HepG2 (cell line): ENCODE results near the gene BSN. TPM values are rescaled to one million over a fixed set of nuclear protein-coding genes. Genes with fewer than 3 reads are reported as not detected.

Source experiments
- ATAC-seq: fragments of 200-7000 bp; cut with Tn5 transposase; 3 replicates; pipeline ENCODE4 v1.9.1; 2020; ENCODE audit warnings: mild to moderate bottlenecking, moderate library complexity
- BruUV-seq: library from RNA; stranded (reverse); fragments of 400-500 nt; replicated peaks from 2 replicates; lab custom pipeline; 2021; lab: Mats Ljungman, UMichigan
- CTCF ChIA-PET: fragments of 300-600 bp; formaldehyde crosslinking; extraction: SDS; loops from one replicate; lab custom pipeline; 2021; ENCODE audit warnings: low total read pairs, inconsistent platforms, low intra/inter-chr PET ratio; lab: Yijun Ruan, JAX
- POLR2A ChIA-PET: fragments of 350-600 bp; sonication (Branson Sonifier 250); formaldehyde crosslinking; loops from one replicate; lab custom pipeline; 2020; ENCODE audit warnings: antibody characterized with exemption, inconsistent platforms; lab: Yijun Ruan, JAX
- DNase-seq: peaks from one replicate; pipeline ENCODE4 v3.0.0-alpha.2; 2015; ENCODE audit warnings: low spot score
- FAIRE-seq: peaks from 3 replicates; lab custom pipeline; 2011; peaks lifted over from hg19 to GRCh38; lab: Jason Lieb, UNC
- H2AFZ ChIP-seq: one replicate; pipeline ENCODE4 v1.6.1; 2011; ENCODE audit warnings: low read length, inconsistent platforms
- H3K27ac ChIP-seq: fragments of 300-600 bp; 3 replicates; pipeline ENCODE4 v1.8.0; 2011; ENCODE audit warnings: mixed run types, mild to moderate bottlenecking, mixed read lengths, low read length, inconsistent platforms; ENCODE audit not compliant: insufficient read depth; ENCODE audit errors: extremely low read length
- H3K27me3 ChIP-seq, 2 experiments: fragments of 200-600 bp in 1 of 2; 2 replicates in 1 of 2; 3 replicates in 1 of 2; pipeline versions ENCODE4 v1.6.0 to v1.8.0; 2011; ENCODE audit warnings: low read length in 2 of 2, mild to moderate bottlenecking in 2 of 2, moderate library complexity in 2 of 2, inconsistent platforms in 1 of 2; ENCODE audit not compliant: insufficient read depth in 2 of 2, control insufficient read depth in 1 of 2
- H3K36me3 ChIP-seq, 2 experiments: fragments of 200-600 bp in 1 of 2; replicated peaks in 1 of 2; 2 replicates in 1 of 2; 3 replicates in 1 of 2; pipeline versions ENCODE4 v1.5.1 to v1.8.0; 2011; ENCODE audit warnings: low read length in 2 of 2, inconsistent platforms in 1 of 2; ENCODE audit not compliant: insufficient read depth in 2 of 2, control insufficient read depth in 1 of 2
- H3K4me1 ChIP-seq: 2 replicates; pipeline ENCODE4 v1.5.1; 2012; ENCODE audit warnings: low read length, inconsistent platforms; ENCODE audit not compliant: insufficient read depth
- H3K4me2 ChIP-seq: 2 replicates; pipeline ENCODE4 v1.6.0; 2011; ENCODE audit warnings: low read depth, low read length, inconsistent platforms
- H3K4me3 ChIP-seq, 3 experiments: fragments of 200-600 bp in 1 of 3; sonication (generic), shearing (Covaris generic) in 1 of 3; replicated peaks in 1 of 3; 2 replicates each; pipeline ENCODE4 v1.5.1; 2011 to 2016; ENCODE audit warnings: low read length in 3 of 3, inconsistent platforms in 2 of 3, low read depth in 2 of 3, mild to moderate bottlenecking in 2 of 3, control low read depth in 1 of 3, mixed read lengths in 1 of 3; ENCODE audit not compliant: insufficient read depth in 1 of 3
- H3K79me2 ChIP-seq: one replicate; pipeline ENCODE4 v1.6.1; 2011; ENCODE audit warnings: low read length, inconsistent platforms; ENCODE audit not compliant: insufficient read depth
- H3K9ac ChIP-seq: 2 replicates; pipeline ENCODE4 v1.6.0; 2011; ENCODE audit warnings: mild to moderate bottlenecking, low read depth, low read length, inconsistent platforms; ENCODE audit not compliant: insufficient read depth
- H3K9me3 ChIP-seq: 2 replicates; pipeline ENCODE4 v1.5.1; 2012; ENCODE audit warnings: mild to moderate bottlenecking, low read length
- H4K20me1 ChIP-seq: 2 replicates; pipeline ENCODE4 v1.6.0; 2011; ENCODE audit warnings: inconsistent platforms, mild to moderate bottlenecking, low read length, moderate library complexity; ENCODE audit not compliant: insufficient read depth
- CAMTA2 ChIP-seq: sonication (generic); formaldehyde crosslinking; IDR thresholded peaks from 2 replicates; pipeline ENCODE4 v1.4.0; 2020; ENCODE audit warnings: mild to moderate bottlenecking, missing genetic modification reagents, borderline replicate concordance
- EP300 ChIP-seq, 3 experiments: sonication (generic) in 1 of 3; formaldehyde crosslinking in 1 of 3; IDR thresholded peaks; 2 replicates each; pipeline versions ENCODE4 v1.5.1 to v1.6.1; 2011 to 2020; ENCODE audit warnings: low read depth in 2 of 3, low read length in 2 of 3, borderline replicate concordance in 1 of 3, improper control_type of control experiment in 1 of 3, mild to moderate bottlenecking in 1 of 3, missing genetic modification reagents in 1 of 3, moderate library complexity in 1 of 3
- KDM4B ChIP-seq: sonication (generic); formaldehyde crosslinking; IDR thresholded peaks from 2 replicates; pipeline ENCODE4 v1.4.0; 2020; ENCODE audit warnings: missing genetic modification reagents
- NPAS2 ChIP-seq: sonication (generic); formaldehyde crosslinking; IDR thresholded peaks from 2 replicates; pipeline ENCODE4 v1.8.0; 2022; ENCODE audit warnings: mild to moderate bottlenecking, missing genetic modification reagents, borderline replicate concordance
- RFX1 ChIP-seq: fragments of 450-650 bp; IDR thresholded peaks from 2 replicates; pipeline ENCODE4 v1.6.1; 2017
- ZKSCAN5 ChIP-seq: sonication (generic); formaldehyde crosslinking; IDR thresholded peaks from 2 replicates; pipeline ENCODE4 v1.5.1; 2020; ENCODE audit warnings: mild to moderate bottlenecking, missing genetic modification reagents
- ZNF746 ChIP-seq: sonication (generic); formaldehyde crosslinking; IDR thresholded peaks from 2 replicates; pipeline ENCODE4 v1.8.0; 2022; ENCODE audit warnings: mild to moderate bottlenecking, missing genetic modification reagents
- ZSCAN22 ChIP-seq: sonication (generic); formaldehyde crosslinking; IDR thresholded peaks from 2 replicates; pipeline ENCODE4 v1.4.0; 2020; ENCODE audit warnings: mild to moderate bottlenecking, missing genetic modification reagents
- ZSCAN29 ChIP-seq: sonication (generic); formaldehyde crosslinking; conservative IDR thresholded peaks from 2 replicates; pipeline ENCODE4 v1.4.0; 2020; ENCODE audit warnings: mild to moderate bottlenecking, missing genetic modification reagents
- WGBS: methylation state at CpG from one replicate; pipeline ENCODE4 v1.1.6; 2017; ENCODE audit warnings: low lambda C conversion rate; 5-methylcytosine and 5-hydroxymethylcytosine counted together
- in situ Hi-C: cut with HindIII; loops from 2 replicates; pipeline ENCODE4 v1.10.0; 2017; ENCODE audit warnings: low pct_unique_long_range_greater_than_20kb; ENCODE audit not compliant: extremely low pct_ligation_motif_present
- intact Hi-C: fragments of 100-400 bp; cut with micrococcal nuclease; formaldehyde crosslinking; loops from one replicate; pipeline ENCODE4 v1.10.0; 2022; ENCODE audit not compliant: unreplicated experiment
- polyA plus RNA-seq, 8 experiments: library from polyadenylated mRNA; depleted of rRNA in 3 of 8; stranded (reverse) in 7 of 8; unstranded in 1 of 8; fragments of >200 nt; fragmentation: Illumina TruSeq in 4 of 8; extraction: Trizol in 4 of 8; gene quantifications; 2 replicates each; pipeline versions ENCODE4 v1.2.1 to v1.2.3, GENCODE V29; 2011 to 2016; ENCODE audit warnings: low read depth in 4 of 8, missing spikeins in 1 of 8, mixed read lengths in 1 of 8; ENCODE audit not compliant: insufficient read depth in 1 of 8
- total RNA-seq, 5 experiments: library from RNA; depleted of rRNA; stranded (reverse); fragments of >200 nt; fragmentation: Illumina TruSeq; extraction: Trizol; gene quantifications; 2 replicates each; pipeline ENCODE4 v1.2.3, GENCODE V29; 2016; ENCODE audit warnings: low read depth in 1 of 5
- TF ChIP-seq, protein P1 (sequence below): sonication (generic); formaldehyde crosslinking; IDR thresholded peaks from 2 replicates; pipeline ENCODE4 v1.5.0; 2020; ENCODE audit warnings: mild to moderate bottlenecking, missing genetic modification reagents, moderate library complexity
- TF ChIP-seq, protein P2 (sequence below): sonication (generic); formaldehyde crosslinking; IDR thresholded peaks from 2 replicates; pipeline ENCODE4 v1.8.1; 2023; ENCODE audit warnings: mild to moderate bottlenecking, inconsistent platforms, moderate library complexity, missing genetic modification reagents, borderline replicate concordance

BSN gene
- total and polyA plus RNA-seq, 2 of the 13 experiments (the other 11 are each of a cell fraction or from before 2014, with no cell fraction given), result 0.42 to 0.86 TPM

DNA sequence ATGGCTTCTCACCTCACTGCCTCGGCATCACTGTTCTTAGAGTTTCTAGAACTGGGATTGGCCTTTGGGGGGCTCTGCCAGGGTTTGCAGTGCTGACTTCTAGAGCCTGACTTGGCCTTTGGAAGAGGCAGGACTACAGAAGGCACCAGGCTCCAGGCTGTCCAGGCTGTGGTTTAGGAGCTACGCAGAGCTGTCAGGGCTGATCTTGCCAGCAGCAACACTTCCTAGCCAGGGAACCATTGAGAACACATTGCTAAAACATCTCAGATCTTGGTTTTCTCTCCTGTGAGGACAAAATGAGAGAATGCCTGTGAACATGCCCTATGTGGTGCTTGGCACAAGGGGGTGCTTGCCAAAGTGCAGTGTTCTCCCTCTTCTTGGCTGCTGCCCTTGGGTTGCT, 85.3 kb downstream of the BSN start:
- Histone ChIP-seq H3K4me2 (no peak overlapping the region), H3K4me1 (no peaks in the 10 kb centered on the region), H3K9ac (no peak overlapping the region), H3K9me3 (no peaks in the 10 kb centered on the region), H3K27ac (no peak overlapping the region), H3K4me3 (no peak overlapping the region), H2AFZ (no peak overlapping the region), H3K36me3 (no peaks in the 10 kb centered on the region; a peak in 2 of 5 replicates), H4K20me1 (no peaks in the 10 kb centered on the region), H3K79me2 (no peaks in the 10 kb centered on the region), H3K27me3 (no peaks in the 10 kb centered on the region)
- CTCF ChIA-PET, result no interaction called here
- no peak for ATAC-seq
- intact Hi-C loops (no loop called here), in situ Hi-C loops (no loop called here)
- no peak for DNase-seq
- TF ChIP-seq ZSCAN22 (CRISPR knock-in tag), result no peak
- BruUV-seq, result no TSS peak
- POLR2A ChIA-PET, result no interaction called here
- FAIRE-seq, result no peak
- WGBS, result 100% methylated on average over 1 of the region's 2 CpGs

DNA sequence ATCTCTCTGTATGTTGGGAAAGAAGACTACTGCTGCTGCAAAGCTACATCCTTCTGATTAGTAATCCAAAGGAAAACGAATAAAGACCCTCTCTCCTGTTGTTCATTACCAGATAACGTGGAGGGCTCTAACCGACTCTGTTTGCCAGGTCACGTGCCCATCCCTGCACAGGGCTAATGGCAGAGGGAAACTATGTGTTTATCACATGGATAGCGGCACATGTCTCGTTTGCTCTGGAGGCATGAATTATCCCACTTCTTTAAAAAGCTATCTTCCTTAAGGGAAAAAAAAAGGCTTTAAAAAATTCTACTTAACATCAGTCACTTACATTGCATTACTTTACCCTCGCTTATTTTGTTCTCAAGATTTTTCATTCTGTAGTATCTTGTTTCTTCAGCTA, 87.0 kb downstream of the BSN start:
- no peak overlapping the region for H3K4me2 ChIP-seq
- in situ Hi-C loops (no loop called here), intact Hi-C loops (no loop called here)
- DNase-seq, result no peak
- no peaks in the 10 kb centered on the region for H3K79me2 ChIP-seq
- H3K27ac ChIP-seq, result no peak overlapping the region
- no peak for FAIRE-seq
- H2AFZ ChIP-seq, result no peak overlapping the region
- no peaks in the 10 kb centered on the region for H3K27me3 ChIP-seq
- H3K4me3 ChIP-seq, result no peak overlapping the region
- H3K9ac ChIP-seq, result no peak overlapping the region
- ChIA-PET CTCF (no interaction called here), POLR2A (no interaction called here)
- H3K4me1 ChIP-seq, result no peaks in the 10 kb centered on the region
- ATAC-seq, result no peak
- WGBS, result 75% methylated on average over 7 of the region's 7 CpGs
- no peaks in the 10 kb centered on the region for H3K9me3 ChIP-seq
- TF ChIP-seq EP300 (IDR thresholded peaks at IDR 0.05; ENCODE audit: low read depth in 2 of 2, low read length in 2 of 2) (no peak), EP300 (CRISPR knock-in tag; IDR thresholded peaks at IDR 0.05; ENCODE audit: borderline replicate concordance) (no peak), NPAS2 (CRISPR knock-in tag) (no peak), ZNF746 (CRISPR knock-in tag) (no peak), ZKSCAN5 (CRISPR knock-in tag) (no peak), KDM4B (CRISPR knock-in tag) (no peak), CAMTA2 (CRISPR knock-in tag) (no peak), ZSCAN29 (CRISPR knock-in tag) (no peak), RFX1 (no peak)
- TF ChIP-seq, protein P1, sequence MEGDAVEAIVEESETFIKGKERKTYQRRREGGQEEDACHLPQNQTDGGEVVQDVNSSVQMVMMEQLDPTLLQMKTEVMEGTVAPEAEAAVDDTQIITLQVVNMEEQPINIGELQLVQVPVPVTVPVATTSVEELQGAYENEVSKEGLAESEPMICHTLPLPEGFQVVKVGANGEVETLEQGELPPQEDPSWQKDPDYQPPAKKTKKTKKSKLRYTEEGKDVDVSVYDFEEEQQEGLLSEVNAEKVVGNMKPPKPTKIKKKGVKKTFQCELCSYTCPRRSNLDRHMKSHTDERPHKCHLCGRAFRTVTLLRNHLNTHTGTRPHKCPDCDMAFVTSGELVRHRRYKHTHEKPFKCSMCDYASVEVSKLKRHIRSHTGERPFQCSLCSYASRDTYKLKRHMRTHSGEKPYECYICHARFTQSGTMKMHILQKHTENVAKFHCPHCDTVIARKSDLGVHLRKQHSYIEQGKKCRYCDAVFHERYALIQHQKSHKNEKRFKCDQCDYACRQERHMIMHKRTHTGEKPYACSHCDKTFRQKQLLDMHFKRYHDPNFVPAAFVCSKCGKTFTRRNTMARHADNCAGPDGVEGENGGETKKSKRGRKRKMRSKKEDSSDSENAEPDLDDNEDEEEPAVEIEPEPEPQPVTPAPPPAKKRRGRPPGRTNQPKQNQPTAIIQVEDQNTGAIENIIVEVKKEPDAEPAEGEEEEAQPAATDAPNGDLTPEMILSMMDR, result no peak
- TF ChIP-seq, protein P2, sequence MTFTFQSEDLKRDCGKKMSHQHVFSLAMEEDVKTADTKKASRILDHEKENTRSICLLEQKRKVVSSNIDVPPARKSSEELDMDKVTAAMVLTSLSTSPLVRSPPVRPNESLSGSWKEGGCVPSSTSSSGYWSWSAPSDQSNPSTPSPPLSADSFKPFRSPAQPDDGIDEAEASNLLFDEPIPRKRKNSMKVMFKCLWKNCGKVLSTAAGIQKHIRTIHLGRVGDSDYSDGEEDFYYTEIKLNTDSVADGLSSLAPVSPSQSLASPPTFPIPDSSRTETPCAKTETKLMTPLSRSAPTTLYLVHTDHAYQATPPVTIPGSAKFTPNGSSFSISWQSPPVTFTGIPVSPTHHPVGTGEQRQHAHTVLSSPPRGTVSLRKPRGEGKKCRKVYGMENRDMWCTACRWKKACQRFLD, result no peak
- TF ChIP-seq, all 625 proteins: peak for 0
- H3K36me3 ChIP-seq, result no peaks in the 10 kb centered on the region; a peak in 2 of 5 replicates
- BruUV-seq, result no TSS peak
- no peaks in the 10 kb centered on the region for H4K20me1 ChIP-seq
